ENCODE data around the gene HOXA1. TPM values are rescaled to one million over a fixed set of nuclear protein-coding genes. Genes with fewer than 3 reads are reported as not detected.

HOXA1 gene
- total and polyA plus RNA-seq, 2 of the 8 experiments (the other 6 are each of a cell fraction or from before 2014, with no cell fraction given) = not detected

- Histone ChIP-seq H4K5ac (ENCODE audit: insufficient read length, low read depth, low read length) (no peak overlapping the region), H2AK5ac (ENCODE audit: low read depth, low read length) (no peak overlapping the region), H3K27me3 (replicated peaks in 1 of 4; ENCODE audit: control insufficient read depth in 3 of 4, extremely low read depth in 1 of 4, insufficient read depth in 3 of 4, low read length in 3 of 4) (no peaks in the 10 kb centered on the region), H3K23ac (ENCODE audit: insufficient read length) (no peak overlapping the region), H3K23me2 (ENCODE audit: low read depth, low read length) (no peaks in the 10 kb centered on the region), H3K79me1 (ENCODE audit: low read depth, low read length) (no peaks in the 10 kb centered on the region), H3K79me2 (ENCODE audit: control insufficient read depth in 1 of 2, insufficient read depth in 2 of 2, low read length in 2 of 2) (no peaks in the 10 kb centered on the region), H2BK5ac (ENCODE audit: low read depth, low read length) (no peak overlapping the region), H2AFZ (ENCODE audit: low read length) (no peak overlapping the region), H3K4me2 (ENCODE audit: insufficient read depth in 1 of 2, low read depth in 2 of 2, low read length in 2 of 2) (no peak overlapping the region), H3K56ac (replicated peaks; ENCODE audit: insufficient read length, low read depth, low read length) (no peak overlapping the region), H3K4me1 (replicated peaks in 1 of 4; ENCODE audit: control insufficient read depth in 3 of 4, insufficient read depth in 4 of 4, low read length in 3 of 4) (no peaks in the 10 kb centered on the region), H4K91ac (replicated peaks; ENCODE audit: insufficient read length, low read length) (no peak overlapping the region), H3K36me3 (ENCODE audit: control insufficient read depth in 2 of 4, insufficient read depth in 4 of 4, low read length in 3 of 4) (no peaks in the 10 kb centered on the region), H4K20me1 (replicated peaks in 1 of 2; ENCODE audit: control insufficient read depth in 1 of 2, insufficient read depth in 2 of 2, low read length in 2 of 2) (no peaks in the 10 kb centered on the region), H2BK20ac (ENCODE audit: low read length) (no peak overlapping the region), H3K9ac (replicated peaks in 1 of 4; ENCODE audit: extremely low read depth in 1 of 4, low read depth in 3 of 4, low read length in 3 of 4) (no peak overlapping the region), H3K18ac (ENCODE audit: extremely low read depth, low read length) (no peak overlapping the region), H4K8ac (ENCODE audit: extremely low read depth, insufficient read depth, low read length) (no peak overlapping the region), H3K27ac (ENCODE audit: low read depth, low read length) (no peak overlapping the region), H2BK12ac (ENCODE audit: low read depth, low read length) (no peak overlapping the region), H2BK15ac (ENCODE audit: low read length) (no peak overlapping the region), H3K4ac (replicated peaks; ENCODE audit: insufficient read length, low read depth, low read length) (no peak overlapping the region), H3K14ac (ENCODE audit: insufficient read length) (no peak overlapping the region), H2BK120ac (replicated peaks; ENCODE audit: low read depth, low read length) (no peak overlapping the region), H3K9me3 (ENCODE audit: insufficient read depth in 2 of 2, low read depth in 1 of 2, low read length in 1 of 2) (no peaks in the 10 kb centered on the region), H3K4me3 (ENCODE audit: extremely low read depth in 1 of 4, insufficient read depth in 2 of 4, low read depth in 3 of 4, low read length in 4 of 4) (no peak overlapping the region)
- 92% methylated on average over 6 of the region's 6 CpGs; no CpG with 5 or more reads in 1 of the 2 experiments for WGBS, 2 experiments (ENCODE audit: extremely low coverage in 1 of 2, insufficient coverage in 1 of 2, insufficient read length in 1 of 2, insufficient replicate concordance in 2 of 2, low coverage in 1 of 2, low lambda C conversion rate in 2 of 2, missing lambda C conversion rate in 1 of 2)
- DNase-seq (ENCODE audit: low read depth in 1 of 2, low spot score in 2 of 2) (no peak), FAIRE-seq (no peak)
- POLR2A ChIA-PET (ENCODE audit: partially characterized antibody) = no interaction called here
- CTCF ChIA-PET (ENCODE audit: partially characterized antibody) = interaction anchor here (0.9 kb wide), 1 partner anchor 390 kb away, joined by 3 read pairs; no protein-coding TSS in a partner anchor
- TF ChIP-seq BRCA1 (IDR thresholded peaks at IDR 0.05; ENCODE audit: low read depth, low read length) (no peak), HDAC2 (IDR thresholded peaks at IDR 0.05; ENCODE audit: borderline replicate concordance in 1 of 2, low read depth in 2 of 2, low read length in 2 of 2) (no peak)
These were observed 24.0 kb downstream of the HOXA1 start for GRCh38 chr7:27071622-27072390.
